SK-N-SH (cell line): Measurements from ENCODE around the gene RAB1B. TPM values are rescaled to one million over a fixed set of nuclear protein-coding genes. Genes with fewer than 3 reads are reported as not detected.
A peak's percentile ranks its signal among the peaks of the same experiment; 100 is the strongest.

Experiments
- CTCF ChIA-PET: fragments of 300-600, 350-600 bp; formaldehyde crosslinking; extraction: SDS; loops from one replicate; lab custom pipeline; 2021; lab: Yijun Ruan, JAX
- POLR2A ChIA-PET: fragments of 350-600 bp; sonication (Branson Sonifier 250); formaldehyde crosslinking; extraction: SDS; loops from one replicate; lab custom pipeline; 2020; ENCODE audit warnings: antibody characterized with exemption, inconsistent platforms; lab: Yijun Ruan, JAX
- DNase-seq: peaks from one replicate; pipeline ENCODE4 v3.0.0; 2012
- H2AFZ ChIP-seq: fragments of 200-600 bp; sonication (generic); 2 replicates; pipeline ENCODE4 v1.8.1; 2016; ENCODE audit warnings: antibody characterized with exemption, mild to moderate bottlenecking, low read depth
- H3F3A ChIP-seq: fragments of 200-600 bp; sonication (generic); replicated peaks from 2 replicates; pipeline ENCODE3; 2016; ENCODE audit warnings: antibody characterized with exemption, mild to moderate bottlenecking; ENCODE audit not compliant: insufficient read depth
- H3K27ac ChIP-seq, 2 experiments: fragments of 200-500 bp in 1 of 2; fragments of 200-600 bp in 1 of 2; sonication (Bioruptor generic) in 1 of 2; sonication (generic), shearing (Covaris generic) in 1 of 2; 2 replicates each; pipeline versions ENCODE4 v1.5.1 to v1.6.1; 2014 to 2016; ENCODE audit warnings: low read depth in 2 of 2, inconsistent platforms in 1 of 2, low read length in 1 of 2, mild to moderate bottlenecking in 1 of 2, mixed read lengths in 1 of 2
- H3K27me3 ChIP-seq: fragments of 200-600 bp; sonication (generic), shearing (Covaris generic); 2 replicates; pipeline ENCODE4 v1.6.1; 2016; ENCODE audit warnings: mixed run types; ENCODE audit not compliant: insufficient read depth
- H3K36me3 ChIP-seq, 2 experiments: fragments of 200-500 bp in 1 of 2; fragments of 200-600 bp in 1 of 2; sonication (Bioruptor generic) in 1 of 2; sonication (generic) in 1 of 2; replicated peaks in 1 of 2; 2 replicates each; pipeline versions ENCODE3 to v1.5.1; 2014 to 2016; ENCODE audit warnings: low read length in 1 of 2, mild to moderate bottlenecking in 1 of 2; ENCODE audit not compliant: insufficient read depth in 2 of 2, control insufficient read depth in 1 of 2
- H3K4me1 ChIP-seq, 2 experiments: fragments of 200-500 bp in 1 of 2; fragments of 200-600 bp in 1 of 2; sonication (Bioruptor generic) in 1 of 2; sonication (generic), shearing (Covaris generic) in 1 of 2; 2 replicates each; pipeline versions ENCODE4 v1.5.1 to v1.6.1; 2014 to 2016; ENCODE audit warnings: low read depth in 1 of 2, low read length in 1 of 2, mixed run types in 1 of 2; ENCODE audit not compliant: insufficient read depth in 2 of 2, control insufficient read depth in 1 of 2
- H3K4me2 ChIP-seq: fragments of 200-600 bp; sonication (generic), shearing (Covaris generic); 2 replicates; pipeline ENCODE4 v1.6.1; 2017; ENCODE audit warnings: mixed run types
- H3K4me3 ChIP-seq, 2 experiments: fragments of 200-500 bp in 1 of 2; fragments of 200-600 bp in 1 of 2; sonication (Bioruptor generic) in 1 of 2; sonication (generic), shearing (Covaris generic) in 1 of 2; 2 replicates each; pipeline versions ENCODE4 v1.5.1 to v1.8.1; 2014 to 2016; ENCODE audit warnings: low read depth in 2 of 2, inconsistent platforms in 1 of 2, low read length in 1 of 2, mild to moderate bottlenecking in 1 of 2, mixed read lengths in 1 of 2, moderate library complexity in 1 of 2
- H3K79me2 ChIP-seq: fragments of 200-600 bp; sonication (generic); 2 replicates; pipeline ENCODE4 v1.8.1; 2017; ENCODE audit warnings: mild to moderate bottlenecking; ENCODE audit not compliant: insufficient read depth
- H3K9ac ChIP-seq: fragments of 200-600 bp; sonication (generic); 2 replicates; pipeline ENCODE4 v1.6.1; 2017; ENCODE audit warnings: mixed run types
- H3K9me2 ChIP-seq: fragments of 200-600 bp; sonication (generic); 2 replicates; pipeline ENCODE4 v1.6.1; 2017; ENCODE audit warnings: mixed run types
- H3K9me3 ChIP-seq: fragments of 200-600 bp; sonication (generic); 2 replicates; pipeline ENCODE4 v1.6.1; 2017; ENCODE audit warnings: mixed run types, mild to moderate bottlenecking, moderate library complexity
- H4K20me1 ChIP-seq: fragments of 200-600 bp; sonication (generic); 2 replicates; pipeline ENCODE4 v1.6.1; 2017; ENCODE audit warnings: mild to moderate bottlenecking, mixed run types; ENCODE audit not compliant: insufficient read depth
- EP300 ChIP-seq, 2 experiments: IDR thresholded peaks; 2 replicates each; pipeline versions ENCODE4 v1.4.0 to v1.6.1; 2012; ENCODE audit warnings: borderline replicate concordance in 1 of 2, low read depth in 1 of 2, low read length in 1 of 2
- EZH2phosphoT487 ChIP-seq: fragments of 200-600 bp; sonication (generic); IDR thresholded peaks from 2 replicates; pipeline ENCODE4 v1.6.1; 2017; ENCODE audit warnings: low read depth, mixed run types, mild to moderate bottlenecking, antibody characterized with exemption, moderate library complexity, borderline replicate concordance
- FOXJ3 ChIP-seq: sonication (generic); formaldehyde crosslinking; IDR thresholded peaks from 2 replicates; pipeline ENCODE4 v1.5.1; 2020; ENCODE audit warnings: mild to moderate bottlenecking, missing genetic modification reagents
- JUND ChIP-seq: IDR thresholded peaks from 2 replicates; pipeline ENCODE4 v1.4.0; 2012
- POLR2AphosphoS5 ChIP-seq: IDR thresholded peaks from 2 replicates; pipeline ENCODE4 v1.6.1; 2012; ENCODE audit warnings: low read depth, low read length
- RAD21 ChIP-seq: IDR thresholded peaks from 2 replicates; pipeline ENCODE4 v1.6.1; 2012; ENCODE audit warnings: mild to moderate bottlenecking, low read length
- RCOR1 ChIP-seq: fragments of 150-350 bp; IDR thresholded peaks from 2 replicates; pipeline ENCODE4 v1.6.1; 2017; ENCODE audit warnings: antibody characterized with exemption, low read length
- RFX5 ChIP-seq: IDR thresholded peaks from 2 replicates; pipeline ENCODE4 v1.6.1; 2012; ENCODE audit warnings: mild to moderate bottlenecking, improper control_type of control experiment, low read length
- SIN3A ChIP-seq: IDR thresholded peaks from 2 replicates; pipeline ENCODE4 v1.6.1; 2012; ENCODE audit warnings: low read depth, mild to moderate bottlenecking, low read length, moderate library complexity, borderline replicate concordance
- SMC3 ChIP-seq: IDR thresholded peaks from 2 replicates; pipeline ENCODE4 v1.6.1; 2012; ENCODE audit warnings: low read depth, low read length, improper control_type of control experiment
- WGBS: methylation state at CpG from one replicate; pipeline ENCODE4 v1.1.6; 2017; ENCODE audit warnings: low lambda C conversion rate; 5-methylcytosine and 5-hydroxymethylcytosine counted together
- polyA plus RNA-seq, 3 experiments: library from polyadenylated mRNA; depleted of rRNA; stranded (reverse); fragments of >200 nt; gene quantifications; 2 replicates each; pipeline ENCODE4 v1.2.3, GENCODE V29; 2012
- TF ChIP-seq, protein P1 (sequence below): IDR thresholded peaks from 2 replicates; pipeline ENCODE4 v1.4.0; 2012; ENCODE audit warnings: low read depth
- TF ChIP-seq, protein P2 (sequence below): fragments of 150-350 bp; IDR thresholded peaks from 2 replicates; pipeline ENCODE4 v1.6.1; 2016; ENCODE audit warnings: mild to moderate bottlenecking, low read depth, low read length
- TF ChIP-seq, protein P3 (sequence below): fragments of 150-350 bp; IDR thresholded peaks from 2 replicates; pipeline ENCODE4 v1.6.1; 2017; ENCODE audit warnings: antibody characterized with exemption, low read length, low read depth, borderline replicate concordance
- TF ChIP-seq, protein P4 (sequence below): IDR thresholded peaks from 2 replicates; pipeline ENCODE4 v1.4.0; 2012; ENCODE audit warnings: low read depth, borderline replicate concordance

The RAB1B gene
- polyA plus RNA-seq, 1 of the 3 experiments (the other 2 are of a cell fraction), result 208 TPM

DNA sequence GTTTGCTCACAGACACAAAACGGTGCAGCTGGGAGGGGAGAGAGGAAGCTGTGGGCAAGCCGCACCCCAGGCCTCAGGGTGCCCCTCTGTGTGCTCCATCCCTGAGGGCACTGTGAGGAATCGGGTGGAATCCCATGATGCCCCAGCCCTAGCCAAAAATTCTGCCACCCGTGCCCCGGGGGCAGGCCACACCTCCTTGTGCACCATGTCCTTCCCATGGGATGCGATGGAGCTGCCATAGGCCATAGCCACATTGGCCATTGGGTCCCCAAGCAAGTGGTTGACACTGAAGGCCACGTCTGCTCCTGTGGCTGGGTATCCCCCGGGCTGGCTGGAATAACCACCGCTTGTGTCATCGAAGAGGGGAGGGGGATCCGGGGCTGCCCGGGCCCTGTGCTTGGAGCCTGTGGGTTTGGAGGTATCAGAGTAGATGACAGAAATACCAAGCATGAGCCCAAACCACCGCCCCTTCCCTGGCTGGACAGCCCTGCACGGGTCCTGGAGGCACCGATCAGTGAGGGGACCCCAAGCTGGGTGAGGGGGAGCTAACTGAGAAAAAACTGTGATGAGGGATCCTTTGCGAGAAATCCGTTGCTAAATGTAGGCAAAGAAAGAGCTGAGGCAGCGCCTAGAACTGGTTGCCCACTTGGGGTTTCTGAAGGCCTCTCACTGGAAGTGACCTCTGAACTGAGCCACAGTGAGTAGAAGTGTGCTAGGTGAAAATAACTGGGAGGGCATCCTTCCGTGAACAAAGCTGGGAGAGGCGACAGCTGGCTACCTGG, 19.6 kb downstream of the RAB1B start:
- DNase-seq, result peak; percentile 49
- H4K20me1 ChIP-seq, result peaks cover 7% of the 10 kb centered on the region; the same call in 1 of the 2 replicates
- CTCF ChIA-PET, result interaction anchor here (0.9 to 6.2 kb wide), 8 partner anchors 10 to 121 kb away, joined by 3 to 63 read pairs (median 6); partner anchors contain the start of genes CNIH2, RAB1B and RIN1
- H3K36me3 ChIP-seq, result peaks cover 0 to 30% of the 10 kb centered on the region in 2 experiments
- H3K79me2 ChIP-seq, result peaks cover 37% of the 10 kb centered on the region; the same call in 1 of the 2 replicates
- POLR2A ChIA-PET, result interaction anchor here (0.7 to 4.2 kb wide), 8 partner anchors 7 to 48 kb away, joined by 3 to 19 read pairs (median 4); partner anchors contain the start of genes CD248, CNIH2 and RIN1
- peak overlapping the region; percentile 86 for H3K9ac ChIP-seq
- WGBS, result 10% methylated on average over 17 of the region's 20 CpGs
- H3K9me2 ChIP-seq, result no peaks in the 10 kb centered on the region
- peak overlapping the region; percentile 88 to 90 for H3K4me3 ChIP-seq
- no peaks in the 10 kb centered on the region for H3K27me3 ChIP-seq
- no peak overlapping the region for H2AFZ ChIP-seq
- peak overlapping the region; percentile 99 for H3K4me2 ChIP-seq
- TF ChIP-seq, protein P1, sequence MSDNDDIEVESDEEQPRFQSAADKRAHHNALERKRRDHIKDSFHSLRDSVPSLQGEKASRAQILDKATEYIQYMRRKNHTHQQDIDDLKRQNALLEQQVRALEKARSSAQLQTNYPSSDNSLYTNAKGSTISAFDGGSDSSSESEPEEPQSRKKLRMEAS, result no peak
- TF ChIP-seq POLR2AphosphoS5 (no peak), RFX5 (no peak), JUND (no peak), EP300 (IDR thresholded peaks at IDR 0.05; ENCODE audit: borderline replicate concordance in 1 of 2, low read depth in 1 of 2, low read length in 1 of 2) (no peak), EZH2phosphoT487 (no peak), FOXJ3 (no peak), SMC3 (no peak), SIN3A (no peak), RAD21 (no peak), RCOR1 (no peak)
- TF ChIP-seq, protein P2, sequence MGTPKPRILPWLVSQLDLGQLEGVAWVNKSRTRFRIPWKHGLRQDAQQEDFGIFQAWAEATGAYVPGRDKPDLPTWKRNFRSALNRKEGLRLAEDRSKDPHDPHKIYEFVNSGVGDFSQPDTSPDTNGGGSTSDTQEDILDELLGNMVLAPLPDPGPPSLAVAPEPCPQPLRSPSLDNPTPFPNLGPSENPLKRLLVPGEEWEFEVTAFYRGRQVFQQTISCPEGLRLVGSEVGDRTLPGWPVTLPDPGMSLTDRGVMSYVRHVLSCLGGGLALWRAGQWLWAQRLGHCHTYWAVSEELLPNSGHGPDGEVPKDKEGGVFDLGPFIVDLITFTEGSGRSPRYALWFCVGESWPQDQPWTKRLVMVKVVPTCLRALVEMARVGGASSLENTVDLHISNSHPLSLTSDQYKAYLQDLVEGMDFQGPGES, result no peak
- TF ChIP-seq, protein P3, sequence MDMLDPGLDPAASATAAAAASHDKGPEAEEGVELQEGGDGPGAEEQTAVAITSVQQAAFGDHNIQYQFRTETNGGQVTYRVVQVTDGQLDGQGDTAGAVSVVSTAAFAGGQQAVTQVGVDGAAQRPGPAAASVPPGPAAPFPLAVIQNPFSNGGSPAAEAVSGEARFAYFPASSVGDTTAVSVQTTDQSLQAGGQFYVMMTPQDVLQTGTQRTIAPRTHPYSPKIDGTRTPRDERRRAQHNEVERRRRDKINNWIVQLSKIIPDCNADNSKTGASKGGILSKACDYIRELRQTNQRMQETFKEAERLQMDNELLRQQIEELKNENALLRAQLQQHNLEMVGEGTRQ, result no peak
- TF ChIP-seq, protein P4, sequence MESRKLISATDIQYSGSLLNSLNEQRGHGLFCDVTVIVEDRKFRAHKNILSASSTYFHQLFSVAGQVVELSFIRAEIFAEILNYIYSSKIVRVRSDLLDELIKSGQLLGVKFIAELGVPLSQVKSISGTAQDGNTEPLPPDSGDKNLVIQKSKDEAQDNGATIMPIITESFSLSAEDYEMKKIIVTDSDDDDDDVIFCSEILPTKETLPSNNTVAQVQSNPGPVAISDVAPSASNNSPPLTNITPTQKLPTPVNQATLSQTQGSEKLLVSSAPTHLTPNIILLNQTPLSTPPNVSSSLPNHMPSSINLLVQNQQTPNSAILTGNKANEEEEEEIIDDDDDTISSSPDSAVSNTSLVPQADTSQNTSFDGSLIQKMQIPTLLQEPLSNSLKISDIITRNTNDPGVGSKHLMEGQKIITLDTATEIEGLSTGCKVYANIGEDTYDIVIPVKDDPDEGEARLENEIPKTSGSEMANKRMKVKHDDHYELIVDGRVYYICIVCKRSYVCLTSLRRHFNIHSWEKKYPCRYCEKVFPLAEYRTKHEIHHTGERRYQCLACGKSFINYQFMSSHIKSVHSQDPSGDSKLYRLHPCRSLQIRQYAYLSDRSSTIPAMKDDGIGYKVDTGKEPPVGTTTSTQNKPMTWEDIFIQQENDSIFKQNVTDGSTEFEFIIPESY, result no peak
- peaks cover 12% of the 10 kb centered on the region for H3F3A ChIP-seq
- peak overlapping the region; percentile 93 to 97 for H3K27ac ChIP-seq
- H3K4me1 ChIP-seq, result peaks cover 7 to 39% of the 10 kb centered on the region in 2 experiments; a peak in 2 of 4 replicates
- H3K9me3 ChIP-seq, result no peaks in the 10 kb centered on the region
